Measurements from ENCODE around the gene SMPD3. TPM values are rescaled to one million over a fixed set of nuclear protein-coding genes. Genes with fewer than 3 reads are reported as not detected.

SMPD3 gene
- total and polyA plus RNA-seq, 7 donors, result 0.49 to 29.7 (median 2.8) TPM

- H3K27ac ChIP-seq, result no peak overlapping the region
Measured at GRCh38 chr16:68328860-68329390, 119.4 kb downstream of the SMPD3 start.

GRCh38 chr16:68328151-68328859 lies 120.0 kb downstream of the SMPD3 start:
- no peaks in the 10 kb centered on the region for H3K27me3 ChIP-seq
- H3K9me3 ChIP-seq, result no peaks in the 10 kb centered on the region
- TF ChIP-seq CTCF (IDR thresholded peaks at IDR 0.05), result peak; percentile 88 to 94 (median 90)
- TF ChIP-seq EP300 (IDR thresholded peaks at IDR 0.05), result no peak
- peaks cover 0 to 8% (median 0%) of the 10 kb centered on the region in 4 donors for H3K4me1 ChIP-seq
- H3K36me3 ChIP-seq, result peaks cover 0 to 51% (median 9%) of the 10 kb centered on the region in 4 donors
- no peak overlapping the region for H3K4me3 ChIP-seq
- intact Hi-C loops (cut with DNase I), result loop anchor here (1.0 kb wide), 2 partner anchors 67 to 88 kb away; no protein-coding TSS in a partner anchor
- no peak overlapping the region for H3K27ac ChIP-seq
- WGBS, 2 donors, result 41% methylated on average over 13 of the region's 13 CpGs
- DNase-seq, result peak; percentile 90

More at GRCh38 chr16:68328860-68329390, 119.4 kb downstream of the SMPD3 start:
- no peaks in the 10 kb centered on the region for H3K27me3 ChIP-seq
- WGBS, 2 donors, result 32 to 52% methylated on average over 3 of the region's 3 CpGs
- no peak overlapping the region for H3K4me3 ChIP-seq
- peaks cover 0 to 54% (median 9%) of the 10 kb centered on the region in 4 donors for H3K36me3 ChIP-seq
- no peaks in the 10 kb centered on the region for H3K9me3 ChIP-seq
- intact Hi-C loops (cut with DNase I), result loop anchor here (1.0 kb wide), 2 partner anchors 68 to 89 kb away; no protein-coding TSS in a partner anchor
- DNase-seq, result no peak
- H3K4me1 ChIP-seq, result peaks cover 0 to 8% (median 0%) of the 10 kb centered on the region in 4 donors
- TF ChIP-seq POLR2AphosphoS5 (IDR thresholded peaks at IDR 0.05) (no peak), CTCF (IDR thresholded peaks at IDR 0.05) (no peak), EP300 (IDR thresholded peaks at IDR 0.05) (no peak), POLR2A (IDR thresholded peaks at IDR 0.05) (no peak)

- H3K4me1 ChIP-seq, result no peaks in the 10 kb centered on the region
- DNase-seq, result no peak
- H3K36me3 ChIP-seq, result peaks cover 0 to 72% (median 12%) of the 10 kb centered on the region in 4 donors
- WGBS, 2 donors, result 87 to 91% methylated on average over 8 of the region's 8 CpGs
- H3K9me3 ChIP-seq, result no peaks in the 10 kb centered on the region
- intact Hi-C loops (cut with DNase I), result no loop called here
- no peaks in the 10 kb centered on the region for H3K27me3 ChIP-seq
- H3K4me3 ChIP-seq, result no peak overlapping the region
- H3K27ac ChIP-seq, result no peak overlapping the region
- TF ChIP-seq CTCF (IDR thresholded peaks at IDR 0.05), result no peak
- no peak for TF ChIP-seq EP300 (IDR thresholded peaks at IDR 0.05)
- TF ChIP-seq POLR2AphosphoS5 (IDR thresholded peaks at IDR 0.05), result no peak
- no peak for TF ChIP-seq POLR2A (IDR thresholded peaks at IDR 0.05)
Measured at GRCh38 chr16:68324780-68325357, 123.4 kb downstream of the SMPD3 start.

GRCh38 chr16:68324336-68324735 lies 124.0 kb downstream of the SMPD3 start:
- DNase-seq, result no peak
- Histone ChIP-seq H3K4me3 (no peak overlapping the region), H3K36me3 (peaks cover 0 to 71% (median 12%) of the 10 kb centered on the region in 4 donors), H3K9me3 (no peaks in the 10 kb centered on the region), H3K27me3 (no peaks in the 10 kb centered on the region), H3K4me1 (no peaks in the 10 kb centered on the region), H3K27ac (no peak overlapping the region)
- intact Hi-C loops (cut with DNase I), result no loop called here
- 95% methylated on average over 5 of the region's 5 CpGs for WGBS, 2 donors
- TF ChIP-seq POLR2AphosphoS5 (IDR thresholded peaks at IDR 0.05) (no peak), POLR2A (IDR thresholded peaks at IDR 0.05) (no peak), CTCF (IDR thresholded peaks at IDR 0.05) (no peak), EP300 (IDR thresholded peaks at IDR 0.05) (no peak)

All from sigmoid colon (tissue), 7 donors.